NOMO-1 (cell line): ENCODE measurements around the gene ARL2.

ENCODE experiments used
- DNase-seq, 2 experiments: peaks; one replicate each; lab custom pipeline; 2025; ENCODE audit not compliant: unreplicated experiment in 2 of 2; lab: John Stamatoyannopoulos, UW

ARL2 gene

DNA sequence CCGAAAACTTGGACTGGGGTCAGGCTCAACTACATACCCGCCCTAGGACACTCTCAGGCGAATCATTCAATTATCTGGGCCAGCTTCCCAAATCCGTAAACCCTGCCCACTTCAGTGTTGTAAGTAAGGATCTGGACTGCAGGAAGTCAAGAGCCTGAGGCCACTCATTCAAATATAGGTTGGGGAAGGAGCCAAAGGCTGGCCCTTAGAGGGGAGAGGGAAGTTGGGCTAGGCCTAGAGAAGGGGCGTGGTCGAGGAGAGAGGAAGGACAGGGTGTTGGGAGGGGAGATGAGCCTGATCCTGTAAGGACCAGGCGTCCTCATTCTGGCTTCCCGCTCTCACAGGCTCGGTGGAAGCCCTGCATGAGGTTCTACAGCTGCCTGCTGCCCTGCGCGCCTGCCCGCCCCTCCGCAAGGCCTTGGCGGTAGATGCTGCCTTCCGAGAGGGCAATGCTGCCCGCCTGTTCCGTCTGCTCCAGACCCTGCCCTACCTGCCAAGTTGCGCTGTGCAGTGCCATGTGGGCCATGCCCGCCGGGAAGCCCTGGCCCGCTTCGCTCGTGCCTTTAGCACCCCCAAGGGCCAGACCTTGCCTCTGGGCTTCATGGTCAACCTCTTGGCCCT lies 30.0 kb downstream of the ARL2 start:
- DNase-seq = peak; percentile 50 to 59

DNA sequence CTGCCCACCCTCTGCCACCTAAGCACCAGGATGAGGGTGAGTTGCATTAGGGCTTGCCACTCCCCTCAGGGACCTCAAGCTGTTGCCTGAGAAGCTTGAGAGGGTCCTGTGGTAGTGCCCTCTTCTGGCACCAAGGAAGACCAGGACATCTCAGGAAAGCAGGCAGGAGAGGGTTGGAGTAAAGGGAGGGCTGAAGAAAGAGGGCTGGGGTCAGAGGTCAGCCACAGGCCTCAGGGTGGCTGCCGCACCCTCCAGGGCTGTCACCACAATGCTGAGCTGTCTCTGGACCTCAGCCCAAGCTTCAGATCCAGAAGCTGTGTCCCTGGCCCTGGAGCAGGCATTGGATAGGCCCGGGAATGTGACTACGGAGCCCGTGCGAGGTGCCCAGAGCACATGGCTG lies 31.1 kb downstream of the ARL2 start:
- no peak for DNase-seq

DNA sequence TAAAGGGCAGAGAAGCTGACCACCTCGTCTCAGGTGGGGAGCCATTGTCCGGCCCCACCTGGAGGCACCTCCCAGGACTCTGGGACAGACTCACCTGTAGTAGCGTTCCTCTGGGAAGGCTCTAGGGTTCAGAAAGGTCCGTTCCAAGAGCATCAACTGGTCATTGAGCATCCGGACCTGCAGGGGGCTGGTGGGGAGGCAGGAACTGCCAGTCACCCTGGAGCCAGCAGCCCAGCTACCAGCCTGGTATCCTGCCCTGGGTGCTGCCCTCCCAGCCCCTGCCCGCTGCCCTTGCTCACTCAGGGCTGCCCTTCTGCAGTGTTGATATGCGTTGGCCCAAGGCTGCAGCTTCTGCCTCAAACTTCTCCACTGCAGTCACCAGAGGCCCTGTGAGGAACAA lies 31.8 kb downstream of the ARL2 start:
- DNase-seq = no peak

DNA sequence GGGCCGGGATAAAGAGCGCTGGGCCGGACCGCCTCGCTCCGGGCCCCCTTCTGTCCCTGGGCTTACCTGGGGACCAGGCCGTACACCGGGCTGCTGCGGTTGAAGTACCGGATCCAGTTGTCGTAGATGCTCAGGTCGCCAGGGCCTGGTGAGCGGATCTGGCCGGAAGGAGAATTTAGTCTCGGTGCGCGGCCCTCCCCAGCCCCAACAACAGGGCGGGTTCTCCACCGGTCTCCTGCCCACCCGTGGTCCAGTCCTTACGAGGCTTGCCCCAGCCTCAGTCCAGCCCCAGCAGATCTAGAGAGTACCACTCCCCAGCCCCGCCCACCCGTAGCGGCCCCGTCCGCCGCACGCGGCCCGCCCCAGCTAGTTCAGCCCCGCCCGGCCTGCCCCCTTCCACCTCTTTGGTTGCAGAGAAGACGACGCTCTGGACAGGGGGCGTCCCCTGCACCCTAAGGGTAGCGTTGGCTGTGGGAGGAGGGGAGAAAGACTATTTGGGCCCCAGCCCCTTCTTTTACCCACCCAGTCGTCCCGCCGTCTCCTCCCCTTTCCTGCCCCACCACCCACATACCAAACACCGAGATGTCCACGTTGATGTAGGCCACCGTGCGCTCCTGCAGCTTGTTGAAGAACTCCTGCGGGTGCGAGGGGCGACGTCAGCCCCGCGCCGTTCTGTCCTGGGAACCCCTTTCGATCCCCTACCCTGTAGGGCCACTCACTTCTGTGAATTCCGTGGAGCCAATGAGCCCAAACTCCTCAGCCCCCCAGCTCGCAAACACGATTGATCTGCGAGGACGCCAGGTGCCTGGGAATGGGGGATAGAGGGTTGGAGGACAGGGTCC lies 33.8 kb downstream of the ARL2 start:
- no peak for DNase-seq

DNA sequence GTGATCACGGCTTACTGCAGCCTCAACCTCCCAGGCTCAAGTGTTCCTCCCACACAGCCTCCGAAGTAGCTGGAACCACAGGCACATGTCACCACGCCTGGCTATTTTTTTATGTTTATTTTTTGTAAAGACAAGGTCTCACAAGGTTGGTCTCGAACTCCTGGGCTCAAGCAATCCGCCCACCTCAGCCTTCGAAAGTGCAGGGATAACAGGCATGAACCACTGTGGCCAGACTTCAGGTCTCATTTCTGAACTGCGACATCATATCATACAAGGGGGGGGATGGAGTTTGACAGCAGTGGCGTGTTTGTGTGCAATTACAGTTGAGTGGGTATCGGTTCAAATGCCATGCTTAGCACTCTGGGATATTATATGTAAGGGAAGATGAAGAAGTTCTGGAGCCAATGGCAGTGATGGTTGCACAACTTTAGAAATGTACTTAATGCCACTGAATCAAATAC lies 37.5 kb downstream of the ARL2 start:
- no peak for DNase-seq

DNA sequence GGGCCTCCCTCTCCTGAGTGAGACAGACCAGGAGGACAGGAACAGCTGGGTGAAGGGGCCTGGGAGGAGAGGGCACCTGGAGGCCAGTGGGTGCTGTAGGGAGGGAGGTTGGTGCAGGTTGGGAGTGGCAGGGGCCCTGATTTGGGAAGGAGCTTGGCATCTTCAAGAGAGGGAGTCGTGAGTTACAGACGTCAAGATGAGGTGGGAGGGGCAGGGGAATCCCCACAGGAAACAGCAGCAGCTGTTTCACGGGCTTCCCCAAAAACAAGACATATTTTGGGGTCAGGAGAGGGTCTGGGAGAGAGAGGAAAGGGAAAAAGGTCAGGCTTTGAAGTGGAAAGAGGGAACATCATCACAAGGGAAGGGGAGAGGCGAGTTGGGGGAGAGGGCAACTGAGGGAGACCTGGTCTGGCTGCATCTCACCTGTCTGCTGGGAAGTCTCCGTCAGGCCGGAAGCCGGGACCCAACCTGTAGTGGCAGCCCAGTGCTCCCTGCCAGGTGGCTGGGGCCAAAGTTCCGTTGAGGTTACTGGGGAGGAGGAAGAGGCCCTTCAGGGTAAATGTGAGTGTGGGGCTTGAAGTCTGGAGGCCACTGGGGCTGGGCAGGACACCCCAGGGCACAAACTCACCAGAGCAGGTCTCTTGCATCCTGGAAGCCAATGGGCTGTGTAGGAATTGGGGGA lies 40.0 kb downstream of the ARL2 start:
- DNase-seq = no peak

DNA sequence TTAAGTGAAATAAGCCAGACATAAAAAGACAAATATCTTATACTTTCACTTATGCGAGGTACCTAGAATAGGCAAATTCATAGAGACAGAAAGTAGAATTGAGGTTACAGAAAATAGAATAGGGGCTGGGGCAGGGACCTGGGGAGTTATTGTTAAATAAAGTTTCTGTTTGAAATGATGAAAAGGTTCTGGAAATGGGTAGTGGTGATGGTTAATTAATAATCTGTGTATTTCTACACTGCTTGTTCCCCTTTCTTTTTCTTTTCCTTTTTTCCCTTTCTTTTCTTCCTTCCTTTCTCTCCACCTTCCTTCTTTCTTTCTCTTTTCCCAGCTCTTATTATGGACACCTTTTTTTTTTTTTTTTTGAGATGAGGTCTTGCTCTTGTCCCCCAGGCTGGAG lies 41.6 kb downstream of the ARL2 start:
- DNase-seq = no peak

DNA sequence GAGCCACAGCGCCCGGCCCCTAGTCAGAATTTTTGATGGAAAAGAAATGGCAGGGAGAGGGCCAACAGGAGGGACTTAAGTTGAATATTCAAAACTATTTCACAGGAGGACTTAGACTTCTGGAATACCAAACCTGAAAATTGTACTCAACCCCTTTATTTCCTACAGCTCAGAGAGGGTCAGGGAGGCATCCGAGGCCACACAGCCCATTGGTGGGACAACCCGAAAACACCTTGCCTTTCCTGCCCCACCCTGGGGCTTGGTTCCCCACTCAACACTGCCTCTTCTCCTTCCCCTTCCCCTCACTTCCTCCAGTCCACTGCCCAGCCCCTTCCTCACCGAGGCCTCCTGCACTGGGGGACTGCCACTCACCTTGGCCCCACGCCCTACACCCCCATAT lies 43.0 kb downstream of the ARL2 start:
- DNase-seq = no peak

DNA sequence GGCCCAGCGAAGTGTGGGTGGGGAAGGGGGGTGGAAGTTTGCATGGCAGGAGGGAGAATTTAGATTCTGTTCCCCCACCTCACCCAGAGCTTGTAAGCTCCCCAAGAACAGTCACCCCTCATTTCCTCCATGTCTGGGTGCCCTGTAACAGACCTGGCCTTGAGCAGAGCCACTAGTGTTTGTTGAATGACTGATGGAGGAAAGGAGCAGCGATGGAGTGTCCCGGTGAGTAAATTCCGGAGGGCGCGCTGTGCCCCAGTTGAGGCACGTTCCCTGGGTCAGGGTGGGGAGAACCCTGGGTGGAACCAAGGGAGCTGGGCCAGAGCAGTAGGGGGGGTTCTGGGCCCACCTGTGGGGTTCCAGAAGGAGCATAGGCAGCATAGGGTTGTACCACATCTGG lies 43.6 kb downstream of the ARL2 start:
- no peak for DNase-seq

DNA sequence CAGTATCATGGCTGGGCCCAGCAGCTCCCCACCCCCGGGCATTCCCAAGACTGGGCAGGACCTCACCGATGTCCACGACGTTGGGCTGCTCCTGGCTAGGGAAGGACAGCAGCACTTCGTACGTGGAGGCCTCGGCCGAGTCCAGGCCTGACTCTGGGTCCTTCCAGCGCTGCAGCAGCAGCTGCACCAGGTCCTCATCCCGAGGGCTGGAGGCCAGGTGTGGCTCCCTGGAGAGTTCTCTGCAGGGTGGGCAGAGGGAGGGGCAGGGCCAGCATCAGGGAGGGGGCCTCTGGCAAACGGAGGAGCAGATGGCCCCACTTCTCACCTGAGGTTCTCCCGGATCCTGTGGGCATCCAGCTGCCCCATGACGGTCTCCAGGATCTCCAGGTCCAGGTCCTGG lies 44.1 kb downstream of the ARL2 start:
- DNase-seq = no peak

DNA sequence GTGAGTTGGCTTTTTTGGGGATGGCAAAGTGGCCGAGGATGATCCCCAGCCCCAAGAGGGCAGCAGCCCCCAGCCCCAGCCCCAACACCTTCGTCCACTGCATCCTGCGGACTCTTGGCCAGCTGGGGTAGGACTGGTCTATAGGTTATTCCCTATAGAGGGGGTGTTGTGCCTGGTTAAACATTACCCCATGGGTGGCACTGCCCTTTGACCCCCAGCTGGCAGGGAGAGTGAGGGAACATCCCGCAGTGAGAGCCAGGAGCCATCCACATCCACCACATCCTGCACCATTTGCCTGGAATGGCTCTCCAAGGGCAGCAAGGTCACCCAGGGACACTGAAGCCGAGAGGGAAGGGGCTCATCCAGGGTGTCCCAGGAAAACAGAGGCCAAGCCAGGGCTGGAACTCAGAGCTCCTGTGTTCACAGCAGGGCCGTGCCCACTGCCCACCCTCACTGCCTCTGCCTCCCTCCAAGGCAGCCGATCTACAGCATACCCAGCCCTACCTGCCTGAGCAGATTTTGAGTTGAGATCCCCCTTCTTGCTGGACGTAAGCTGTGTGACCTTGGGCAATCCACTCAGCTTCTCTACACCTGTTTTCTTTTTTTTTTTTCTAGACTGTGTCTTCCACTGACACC lies 44.6 kb downstream of the ARL2 start, which contains the start of gene NAALADL1:
NAALADL1 (minus strand) TSS at position 135 of the 636 bp plus-strand sequence; CDS start at position 103, 32 bp downstream.
- no peak for DNase-seq

DNA sequence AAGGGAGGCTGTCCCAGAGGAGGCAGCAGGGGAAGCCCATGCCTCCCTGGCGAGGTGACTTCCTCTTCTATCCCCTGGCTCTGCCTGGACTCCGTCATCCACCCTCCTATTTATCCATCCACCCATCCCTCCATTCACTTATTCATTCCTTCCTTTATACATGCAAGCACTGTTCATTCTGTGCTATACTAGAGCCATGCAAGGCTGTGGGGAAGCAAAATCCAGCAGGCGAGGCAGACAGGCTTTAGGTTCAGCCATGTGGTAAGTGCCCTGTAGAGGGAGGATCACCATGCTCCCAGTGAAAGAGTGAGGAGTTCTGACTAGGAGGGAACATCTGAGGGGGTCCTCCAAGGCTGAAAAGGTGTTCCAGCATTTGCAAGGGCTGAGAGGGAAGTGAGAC lies 45.6 kb downstream of the ARL2 start:
- DNase-seq = no peak

DNA sequence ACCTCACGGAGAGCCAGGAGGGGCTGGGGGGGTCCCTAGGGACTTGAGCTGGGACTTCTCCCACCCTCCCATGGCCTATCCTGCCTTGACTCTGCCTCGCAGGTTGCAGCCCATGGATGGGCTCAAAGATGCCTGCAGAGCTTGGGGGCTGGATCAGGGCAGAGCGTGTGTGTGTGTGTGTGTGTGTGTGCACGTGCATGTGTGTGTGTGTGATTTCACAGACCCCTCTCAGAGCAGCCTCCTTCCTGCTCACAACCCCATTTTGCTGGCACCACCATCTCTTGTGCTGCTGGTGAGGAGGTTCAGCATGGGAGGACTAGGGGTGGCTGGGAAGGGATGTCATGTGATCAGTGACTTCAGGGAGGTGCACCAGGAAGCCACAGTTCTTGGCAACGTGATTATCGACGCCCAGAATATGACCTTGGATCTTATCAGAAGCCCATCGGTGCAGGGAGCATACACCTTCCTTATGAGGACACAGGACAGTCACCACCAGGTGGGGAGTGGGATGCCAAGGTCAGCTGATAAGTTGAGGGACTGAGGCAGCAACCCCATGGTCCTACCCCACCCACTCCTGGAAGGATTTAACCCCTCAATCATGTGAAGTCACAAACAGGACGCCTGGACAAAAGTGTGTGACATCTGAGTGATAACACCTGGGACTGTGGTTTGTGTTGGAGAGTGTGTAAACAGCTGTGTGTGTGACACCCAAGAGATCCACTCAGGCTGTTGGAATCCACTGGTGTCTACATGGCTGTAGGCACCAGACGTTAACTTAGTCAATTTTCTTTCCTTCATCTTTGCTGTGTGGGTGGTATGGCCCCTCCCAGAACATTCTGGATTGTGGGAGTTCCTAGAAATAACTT lies 46.2 kb downstream of the ARL2 start:
- DNase-seq = no peak

DNA sequence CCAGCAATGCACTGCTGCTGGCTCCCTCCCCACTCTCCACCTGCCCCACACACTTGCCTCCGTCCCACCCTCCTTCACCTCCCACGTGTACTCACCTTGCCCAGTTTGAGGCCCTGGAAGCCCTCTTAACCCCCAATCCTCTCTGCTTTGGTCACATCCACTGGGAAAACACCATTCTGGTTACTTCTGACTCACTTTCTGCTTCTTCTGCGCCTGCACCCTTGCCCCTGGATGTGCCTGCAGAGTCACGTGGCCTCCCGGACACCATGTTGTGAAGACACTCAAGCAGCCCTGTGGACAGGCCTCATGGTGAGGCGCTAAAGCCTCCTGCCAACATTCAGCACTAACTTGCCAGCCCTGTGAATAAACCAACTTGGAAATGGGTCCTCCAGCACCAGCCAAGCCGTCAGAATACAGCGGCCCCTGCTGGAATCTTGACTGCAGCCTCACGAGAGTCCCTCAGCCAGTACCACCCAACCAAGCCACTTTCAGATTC lies 47.0 kb downstream of the ARL2 start:
- DNase-seq = peak; percentile 28 to 29

DNA sequence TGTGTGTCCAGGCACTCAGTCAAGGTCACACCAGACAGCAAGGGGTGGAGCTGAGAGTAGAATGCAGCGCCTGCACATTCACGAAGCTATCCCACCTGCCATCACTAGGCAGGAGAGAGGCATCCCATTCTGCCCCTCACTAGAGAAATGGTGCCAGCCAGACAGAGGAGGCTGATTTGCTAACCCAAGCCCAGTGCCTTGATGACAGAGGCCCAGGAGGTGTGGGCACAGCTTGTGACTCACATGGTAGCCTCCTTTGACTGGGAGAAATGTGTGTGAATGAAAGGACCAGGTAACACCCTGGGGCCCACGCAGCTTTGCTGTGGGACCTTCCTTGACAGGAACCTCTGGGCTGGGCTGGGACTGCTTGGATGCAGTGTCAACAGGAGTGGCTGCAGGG lies 49.6 kb downstream of the ARL2 start:
- DNase-seq = no peak

DNA sequence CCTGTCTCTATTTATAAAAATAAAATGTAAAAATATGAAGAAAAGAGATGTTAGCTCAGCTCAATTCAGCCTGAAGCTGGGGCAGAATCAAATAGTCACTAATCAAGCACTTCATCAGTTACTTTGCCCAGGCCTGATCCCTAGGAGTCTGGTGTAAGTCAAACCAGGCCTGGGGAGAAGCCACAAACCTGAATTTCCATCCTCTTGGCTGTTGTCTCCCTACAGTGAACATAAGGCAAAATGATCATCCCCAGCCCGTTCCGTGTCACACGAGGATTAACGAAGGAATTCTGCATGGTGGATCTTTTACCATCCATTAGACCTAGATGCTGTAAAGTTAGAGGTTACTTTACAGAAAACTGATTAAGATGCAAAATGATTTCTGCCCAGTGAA lies 50.9 kb downstream of the ARL2 start:
- no peak for DNase-seq

DNA sequence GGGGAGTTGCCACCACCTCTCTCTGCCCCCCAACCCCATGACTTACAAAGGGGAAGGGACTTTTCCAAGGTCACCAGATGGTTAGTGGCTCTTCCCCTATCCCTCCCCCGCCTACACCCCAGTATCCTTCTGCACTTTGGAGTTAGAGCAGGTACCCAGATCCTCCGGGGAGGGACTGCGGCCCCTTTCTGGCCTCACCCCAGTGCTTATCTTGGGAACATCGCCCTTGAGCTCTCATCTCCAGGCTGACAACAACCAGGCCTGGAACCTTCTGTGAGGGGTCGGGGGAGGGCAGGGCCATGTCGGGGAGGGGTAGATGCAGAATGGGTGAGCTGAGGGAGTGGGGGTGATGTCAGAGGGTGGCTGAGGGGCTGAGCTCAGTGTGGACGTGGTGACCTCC lies 51.9 kb downstream of the ARL2 start:
- no peak for DNase-seq

DNA sequence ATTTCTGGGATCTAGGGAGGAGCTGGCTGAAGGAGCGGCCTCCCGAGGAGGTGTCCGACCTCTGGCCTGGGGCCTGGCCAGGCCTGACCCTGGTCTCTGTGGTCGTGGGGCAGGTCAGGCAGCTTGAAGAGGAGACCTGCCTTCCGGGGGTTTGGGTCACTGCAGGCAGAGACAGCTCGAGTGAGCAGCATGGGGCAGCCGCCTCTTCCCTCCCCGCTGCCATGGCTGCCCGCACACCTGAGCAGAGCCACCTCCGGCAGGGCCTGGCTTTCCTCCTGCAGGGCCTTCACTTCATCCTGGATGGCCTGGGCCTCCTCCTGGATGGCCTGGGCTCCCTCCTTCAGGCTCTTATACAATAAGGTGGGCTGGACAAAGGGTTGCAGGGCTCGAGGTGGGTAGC lies 52.4 kb downstream of the ARL2 start:
- DNase-seq = no peak

DNA sequence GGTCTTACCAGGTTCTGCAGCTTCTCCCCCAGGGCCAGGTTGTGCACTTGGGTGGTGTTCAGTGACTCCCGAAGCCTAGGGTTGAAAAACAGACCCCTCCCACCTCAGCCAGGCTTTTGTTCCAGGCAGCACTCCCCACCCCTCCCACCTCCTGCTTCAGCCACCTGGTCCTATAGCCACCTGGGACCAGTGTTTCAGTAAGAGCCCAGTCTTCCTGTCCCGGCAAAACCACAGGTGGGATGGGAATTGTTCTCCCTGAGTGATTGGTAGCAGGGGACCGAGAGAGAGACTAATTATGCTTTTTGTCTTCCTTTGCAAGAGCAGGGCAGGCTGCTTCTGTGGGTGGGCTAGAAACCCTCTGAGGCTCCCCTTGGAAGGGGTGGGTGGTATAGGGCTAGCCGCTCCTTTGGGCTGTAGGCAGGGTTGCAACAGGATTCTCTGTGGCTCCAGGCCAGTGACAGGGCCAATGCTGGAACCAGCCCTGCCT lies 52.9 kb downstream of the ARL2 start:
- no peak for DNase-seq

DNA sequence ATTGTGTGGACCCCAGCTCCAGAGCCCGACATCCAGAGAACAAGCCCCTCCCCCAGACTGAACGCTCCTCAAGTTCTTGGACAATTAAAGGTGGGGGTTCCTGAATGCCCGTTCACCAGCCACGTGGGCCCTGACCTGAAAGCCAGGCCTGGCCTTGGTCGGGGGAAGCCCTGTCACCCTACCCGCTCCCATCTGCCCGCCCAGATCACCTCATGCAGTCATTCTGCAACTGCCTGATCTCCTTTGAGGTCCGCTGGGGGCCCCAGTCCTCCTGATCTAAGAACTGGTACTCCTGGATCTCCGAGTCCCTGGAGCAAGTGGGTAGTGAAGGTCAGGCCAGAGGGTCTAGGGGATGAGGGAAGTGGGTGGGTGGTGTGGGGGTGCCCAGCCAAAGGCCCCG lies 53.5 kb downstream of the ARL2 start:
- no peak for DNase-seq
